ENCODE results near the gene LPIN1.
A peak's percentile ranks its signal among the peaks of the same experiment; 100 is the strongest.

The LPIN1 gene

GRCh38 chr2:11867926-11868325, 121.5 kb downstream of the LPIN1 start:
- no peak for DNase-seq

GRCh38 chr2:11869391-11869991, 123.1 kb downstream of the LPIN1 start:
- DNase-seq: peak; percentile 19

- no peak for DNase-seq
These were observed 123.6 kb downstream of the LPIN1 start for GRCh38 chr2:11870064-11870463.

- no peak for DNase-seq
These were observed 124.2 kb downstream of the LPIN1 start for GRCh38 chr2:11870584-11870983.

- no peak for DNase-seq
These were observed 125.0 kb downstream of the LPIN1 start for GRCh38 chr2:11871421-11871820.

- no peak for DNase-seq
These were observed 126.0 kb downstream of the LPIN1 start for GRCh38 chr2:11872247-11872947.

- DNase-seq: no peak
These were observed 126.5 kb downstream of the LPIN1 start for GRCh38 chr2:11872948-11873269.

- no peak for DNase-seq
These were observed 127.1 kb downstream of the LPIN1 start for GRCh38 chr2:11873356-11874154.

GRCh38 chr2:11874861-11875260, 128.4 kb downstream of the LPIN1 start:
- DNase-seq: no peak

GRCh38 chr2:11875481-11875880, 129.0 kb downstream of the LPIN1 start:
- DNase-seq: no peak

- DNase-seq: no peak
These were observed 130.0 kb downstream of the LPIN1 start for GRCh38 chr2:11876436-11876835.

GRCh38 chr2:11876889-11877288, 130.5 kb downstream of the LPIN1 start:
- no peak for DNase-seq

All from retina (tissue), 1 donor.